Measurements from ENCODE around the gene MLLT3.

Gene MLLT3

GRCh38 chr9:20417373-20418080 is 204.8 kb downstream of the MLLT3 start:
- TF ChIP-seq ZNF274 (IDR thresholded peaks at IDR 0.05; ENCODE audit: low read depth, low read length): no peak
- H3K4me3 ChIP-seq (ENCODE audit: low read length): no peak overlapping the region

DNA sequence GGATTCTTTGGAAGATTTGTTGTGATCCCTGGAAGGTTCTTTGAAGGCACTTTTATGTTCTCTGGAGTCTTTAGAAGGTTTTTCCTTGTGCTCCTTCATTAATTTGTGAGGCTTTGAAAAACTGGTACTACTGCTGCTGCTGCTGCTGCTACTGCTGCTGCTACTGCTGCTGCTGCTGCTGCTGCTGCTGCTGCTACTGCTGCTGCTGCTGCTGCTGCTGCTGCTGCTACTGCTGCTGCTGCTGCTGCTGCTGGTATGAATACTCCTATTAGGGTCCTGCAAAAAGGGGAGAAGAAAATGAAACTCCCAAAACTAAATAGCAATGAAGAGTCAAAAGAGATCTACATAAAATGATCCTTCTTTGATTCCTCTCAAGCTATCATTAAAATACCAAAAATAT is 208.1 kb downstream of the MLLT3 start:
- TF ChIP-seq ZNF274 (IDR thresholded peaks at IDR 0.05; ENCODE audit: low read depth, low read length): no peak
- no peak overlapping the region for H3K4me3 ChIP-seq (ENCODE audit: low read length)

- H3K4me3 ChIP-seq (ENCODE audit: low read length): no peak overlapping the region
- no peak for TF ChIP-seq ZNF274 (IDR thresholded peaks at IDR 0.05; ENCODE audit: low read depth, low read length)
These were observed 212.8 kb downstream of the MLLT3 start for GRCh38 chr9:20409321-20410092.

GRCh38 chr9:20408513-20408912 is 213.8 kb downstream of the MLLT3 start:
- TF ChIP-seq ZNF274 (IDR thresholded peaks at IDR 0.05; ENCODE audit: low read depth, low read length): no peak
- no peak overlapping the region for H3K4me3 ChIP-seq (ENCODE audit: low read length)

GRCh38 chr9:20407013-20407412 is 215.3 kb downstream of the MLLT3 start:
- H3K4me3 ChIP-seq (ENCODE audit: low read length): no peak overlapping the region
- TF ChIP-seq ZNF274 (IDR thresholded peaks at IDR 0.05; ENCODE audit: low read depth, low read length): no peak

GRCh38 chr9:20406344-20406743 is 216.0 kb downstream of the MLLT3 start:
- TF ChIP-seq ZNF274 (IDR thresholded peaks at IDR 0.05; ENCODE audit: low read depth, low read length): no peak
- no peak overlapping the region for H3K4me3 ChIP-seq (ENCODE audit: low read length)

DNA sequence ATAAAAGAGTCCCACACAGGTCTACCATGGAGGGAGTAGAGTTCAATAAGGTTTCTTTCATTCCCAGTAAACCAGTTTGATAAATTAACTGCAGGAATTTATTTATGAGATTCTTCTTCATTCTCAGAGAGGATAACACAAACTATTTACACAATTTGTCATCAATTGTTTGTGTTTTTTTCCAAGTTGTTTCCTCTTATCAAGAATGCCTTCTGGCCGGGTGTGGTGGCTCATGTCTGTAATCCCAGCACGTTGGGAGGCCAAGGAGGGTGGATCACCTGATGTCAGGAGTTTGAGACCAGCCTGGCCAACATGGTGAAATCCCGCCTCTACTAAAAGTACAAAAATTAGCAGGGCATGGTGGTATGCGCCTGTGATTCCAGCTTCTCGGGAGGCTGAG is 216.7 kb downstream of the MLLT3 start:
- H3K4me3 ChIP-seq (ENCODE audit: low read length): no peak overlapping the region
- TF ChIP-seq ZNF274 (IDR thresholded peaks at IDR 0.05; ENCODE audit: low read depth, low read length): no peak

DNA sequence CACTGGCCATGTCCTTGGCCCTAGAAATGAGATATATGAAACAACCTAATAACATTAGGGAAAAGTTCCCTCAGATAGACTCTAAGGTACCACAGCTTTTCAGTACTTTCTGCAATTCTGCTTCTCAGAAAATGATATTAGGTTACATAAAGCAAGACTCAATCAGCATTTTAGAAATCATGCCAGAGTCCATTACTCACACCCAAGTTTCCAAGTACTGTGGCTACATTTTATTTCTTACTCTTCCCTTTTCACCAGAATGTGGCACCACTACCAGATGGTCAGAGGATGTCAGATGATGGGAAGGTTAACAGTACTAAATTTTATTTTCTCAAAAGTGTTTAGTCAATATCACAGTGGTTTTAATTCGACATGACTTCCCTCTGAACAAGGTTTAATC is 217.2 kb downstream of the MLLT3 start:
- no peak for TF ChIP-seq ZNF274 (IDR thresholded peaks at IDR 0.05; ENCODE audit: low read depth, low read length)
- no peak overlapping the region for H3K4me3 ChIP-seq (ENCODE audit: low read length)

- H3K4me3 ChIP-seq (ENCODE audit: low read length): no peak overlapping the region
- no peak for TF ChIP-seq ZNF274 (IDR thresholded peaks at IDR 0.05; ENCODE audit: low read depth, low read length)
These were observed 218.0 kb downstream of the MLLT3 start for GRCh38 chr9:20404192-20404813.

DNA sequence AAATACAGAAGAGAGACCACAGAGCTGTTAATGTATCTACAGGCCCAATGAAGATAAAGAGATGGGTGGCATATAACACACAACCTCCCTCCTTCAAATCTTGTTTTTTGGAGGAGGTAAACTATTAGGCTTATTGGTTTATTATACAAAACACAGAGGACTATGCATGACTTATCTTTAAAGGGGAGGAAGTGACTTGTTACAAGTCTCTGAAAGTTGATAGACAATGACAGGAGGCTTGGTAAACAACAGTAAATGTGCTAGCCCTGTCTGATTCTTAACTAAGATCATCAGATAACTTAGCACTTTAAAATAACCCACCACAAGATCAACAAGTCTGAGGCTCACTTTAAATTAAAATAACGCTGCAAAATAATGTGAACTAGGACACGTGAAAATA is 219.0 kb downstream of the MLLT3 start:
- H3K4me3 ChIP-seq (ENCODE audit: low read length): no peak overlapping the region
- TF ChIP-seq ZNF274 (IDR thresholded peaks at IDR 0.05; ENCODE audit: low read depth, low read length): no peak

- no peak overlapping the region for H3K4me3 ChIP-seq (ENCODE audit: low read length)
- no peak for TF ChIP-seq ZNF274 (IDR thresholded peaks at IDR 0.05; ENCODE audit: low read depth, low read length)
These were observed 219.9 kb downstream of the MLLT3 start for GRCh38 chr9:20402273-20402875.

- no peak overlapping the region; the same call in 1 of the 2 replicates for H3K4me3 ChIP-seq (ENCODE audit: low read length)
- no peak for TF ChIP-seq ZNF274 (IDR thresholded peaks at IDR 0.05; ENCODE audit: low read depth, low read length)
These were observed 223.6 kb downstream of the MLLT3 start for GRCh38 chr9:20398536-20399338.

GRCh38 chr9:20397348-20397747 is 225.0 kb downstream of the MLLT3 start:
- no peak for TF ChIP-seq ZNF274 (IDR thresholded peaks at IDR 0.05; ENCODE audit: low read depth, low read length)
- no peak overlapping the region for H3K4me3 ChIP-seq (ENCODE audit: low read length)

DNA sequence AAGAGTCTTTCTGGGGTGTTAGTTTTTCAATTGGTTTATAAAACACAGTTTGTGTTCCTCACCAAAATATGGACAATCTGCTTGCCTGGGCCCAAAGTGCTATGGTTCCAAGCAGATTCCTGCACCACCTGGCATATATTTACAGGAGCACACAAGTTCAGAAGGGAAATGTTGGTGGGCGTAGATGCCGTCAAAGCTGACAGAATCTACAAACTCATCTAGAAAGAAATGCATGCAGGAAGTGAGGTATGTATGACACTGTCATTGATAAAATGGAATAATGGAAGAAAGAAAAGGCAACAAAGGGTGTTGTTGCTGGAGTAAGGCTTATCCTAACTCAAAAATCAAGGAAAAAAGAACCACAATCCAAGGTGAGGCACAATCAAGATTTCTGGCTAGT is 225.8 kb downstream of the MLLT3 start:
- H3K4me3 ChIP-seq (ENCODE audit: low read length): no peak overlapping the region
- TF ChIP-seq ZNF274 (IDR thresholded peaks at IDR 0.05; ENCODE audit: low read depth, low read length): no peak

All from GM08714 (cell line).